ENCODE results near the gene PALM. TPM values are rescaled to one million over a fixed set of nuclear protein-coding genes. Genes with fewer than 3 reads are reported as not detected.
A peak's percentile ranks its signal among the peaks of the same experiment; 100 is the strongest.

The PALM gene
- total RNA-seq, 4 donors from 2014 or later = 21.5 to 111 (median 53.0) TPM

- TF ChIP-seq EP300 (IDR thresholded peaks at IDR 0.05) (no peak), POLR2AphosphoS5 (IDR thresholded peaks at IDR 0.05) (no peak), POLR2A (IDR thresholded peaks at IDR 0.05) (no peak), CTCF (IDR thresholded peaks at IDR 0.05) (peak in 2 of 4 experiments; percentile 42 to 59)
- H3K36me3 ChIP-seq = no peaks in the 10 kb centered on the region
- no peaks in the 10 kb centered on the region for H3K9me3 ChIP-seq
- peaks cover 32% of the 10 kb centered on the region for H3K27me3 ChIP-seq
- WGBS, 2 donors (ENCODE audit: low coverage in 1 of 2) = 11% methylated on average over 6 of the region's 6 CpGs; no CpG with 5 or more reads in 1 of the 2 donors
- H3K4me3 ChIP-seq = no peak overlapping the region
- ATAC-seq = no peak
- H3K4me1 ChIP-seq = peaks cover 0 to 11% (median 0%) of the 10 kb centered on the region in 3 donors
- no peak overlapping the region for H3K27ac ChIP-seq
These were observed 62.6 kb downstream of the PALM start for GRCh38 chr19:771332-771785.

- Histone ChIP-seq H3K36me3 (no peaks in the 10 kb centered on the region), H3K4me3 (no peak overlapping the region), H3K27me3 (peaks cover 28% of the 10 kb centered on the region), H3K4me1 (peaks cover 0 to 11% (median 0%) of the 10 kb centered on the region in 3 donors), H3K27ac (no peak overlapping the region), H3K9me3 (no peaks in the 10 kb centered on the region)
- ATAC-seq = no peak
- no peak for TF ChIP-seq CTCF (IDR thresholded peaks at IDR 0.05)
- no peak for TF ChIP-seq EP300 (IDR thresholded peaks at IDR 0.05)
- no peak for TF ChIP-seq POLR2AphosphoS5 (IDR thresholded peaks at IDR 0.05)
- no peak for TF ChIP-seq POLR2A (IDR thresholded peaks at IDR 0.05)
- no CpG with 5 or more reads among the region's 5 CpGs for WGBS, 2 donors (ENCODE audit: low coverage in 1 of 2)
These were observed 63.3 kb downstream of the PALM start for GRCh38 chr19:772063-772462.

DNA sequence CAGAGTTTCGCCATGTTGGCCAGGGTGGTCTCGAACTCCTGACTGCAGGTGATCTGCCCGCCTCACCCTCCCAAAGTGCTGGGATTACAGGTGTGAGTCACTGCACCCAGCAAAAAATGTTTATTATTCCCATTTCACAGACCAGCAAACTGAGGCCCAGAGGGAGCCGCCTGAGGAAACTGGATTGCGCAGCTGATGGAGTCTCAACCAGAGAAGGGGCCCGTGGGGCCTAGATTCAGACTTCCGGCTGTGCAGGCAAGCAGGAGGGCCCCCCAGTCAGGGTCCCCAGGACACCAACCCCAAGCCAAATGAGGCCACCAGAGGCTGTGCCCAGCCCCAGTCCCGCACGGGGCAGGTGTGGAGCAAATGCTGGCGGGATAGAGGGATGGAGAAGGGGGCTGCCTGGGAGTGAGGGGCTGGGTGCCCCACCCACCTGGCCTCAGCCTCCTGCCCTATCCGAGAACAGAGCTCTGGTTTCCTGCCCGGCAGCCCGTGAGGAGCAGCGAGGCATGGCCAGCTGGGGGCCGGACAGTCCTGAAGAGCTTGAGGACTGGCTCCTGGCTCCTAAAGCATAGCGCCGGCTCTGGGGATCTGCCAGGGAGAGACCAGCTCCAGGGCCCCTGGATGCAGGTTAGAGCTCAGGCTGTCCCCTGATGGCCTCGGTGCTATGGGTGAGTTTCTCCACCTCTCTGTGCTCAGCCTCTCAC, 64.1 kb downstream of the PALM start:
- Histone ChIP-seq H3K9me3 (no peaks in the 10 kb centered on the region), H3K4me3 (no peak overlapping the region), H3K27me3 (peaks cover 20% of the 10 kb centered on the region), H3K36me3 (no peaks in the 10 kb centered on the region), H3K27ac (no peak overlapping the region), H3K4me1 (peaks cover 0 to 11% (median 0%) of the 10 kb centered on the region in 3 donors)
- TF ChIP-seq EP300 (IDR thresholded peaks at IDR 0.05) (no peak), POLR2A (IDR thresholded peaks at IDR 0.05) (no peak), CTCF (IDR thresholded peaks at IDR 0.05) (no peak), POLR2AphosphoS5 (IDR thresholded peaks at IDR 0.05) (no peak)
- ATAC-seq = no peak
- 100% methylated on average over 1 of the region's 18 CpGs; no CpG with 5 or more reads in 1 of the 2 donors for WGBS, 2 donors (ENCODE audit: low coverage in 1 of 2)

GRCh38 chr19:776549-776948, 67.8 kb downstream of the PALM start:
- TF ChIP-seq POLR2A (IDR thresholded peaks at IDR 0.05) (no peak), CTCF (IDR thresholded peaks at IDR 0.05) (no peak), EP300 (IDR thresholded peaks at IDR 0.05) (no peak), POLR2AphosphoS5 (IDR thresholded peaks at IDR 0.05) (no peak)
- WGBS, 2 donors (ENCODE audit: low coverage in 1 of 2) = 76 to 94% methylated on average over 3 to 4 of the region's 18 CpGs
- Histone ChIP-seq H3K27me3 (peaks cover 16% of the 10 kb centered on the region), H3K36me3 (no peaks in the 10 kb centered on the region), H3K9me3 (no peaks in the 10 kb centered on the region), H3K4me3 (no peak overlapping the region), H3K4me1 (no peaks in the 10 kb centered on the region), H3K27ac (no peak overlapping the region)
- ATAC-seq = no peak
